PFSK-1 (cell line): ENCODE results near the gene CPT1A.

ENCODE experiments used
- POLR2AphosphoS5 ChIP-seq: IDR thresholded peaks from 2 replicates; pipeline ENCODE4 v1.6.1; 2012; ENCODE audit warnings: low read depth, mild to moderate bottlenecking, control low read depth, low read length, moderate library complexity
- REST ChIP-seq, 2 experiments: IDR thresholded peaks; 2 replicates each; pipeline versions ENCODE4 v1.6.1 to v1.8.0; 2011 to 2012; ENCODE audit warnings: low read depth in 2 of 2, low read length in 2 of 2, control low read depth in 1 of 2, inconsistent platforms in 1 of 2, mild to moderate bottlenecking in 1 of 2, moderate library complexity in 1 of 2; ENCODE audit not compliant: insufficient read depth in 1 of 2
- TAF1 ChIP-seq: IDR thresholded peaks from 2 replicates; pipeline ENCODE4 v1.6.1; 2012; ENCODE audit warnings: low read length, control low read depth, borderline replicate concordance; ENCODE audit not compliant: insufficient read depth

- TF ChIP-seq POLR2AphosphoS5 (no peak), REST (IDR thresholded peaks at IDR 0.05; ENCODE audit: insufficient read depth in 1 of 2, low read depth in 2 of 2, low read length in 2 of 2) (no peak), TAF1 (no peak)
Measured at GRCh38 chr11:68862421-68862820, 20.7 kb upstream of the CPT1A start.
